ENCODE measurements around the gene PEMT. TPM values are rescaled to one million over a fixed set of nuclear protein-coding genes. Genes with fewer than 3 reads are reported as not detected.
A peak's percentile ranks its signal among the peaks of the same experiment; 100 is the strongest.

Gene PEMT
- total and polyA plus RNA-seq, 2 of the 4 experiments (the other 2 are of a cell fraction), result 23.3 to 49.5 TPM

DNA sequence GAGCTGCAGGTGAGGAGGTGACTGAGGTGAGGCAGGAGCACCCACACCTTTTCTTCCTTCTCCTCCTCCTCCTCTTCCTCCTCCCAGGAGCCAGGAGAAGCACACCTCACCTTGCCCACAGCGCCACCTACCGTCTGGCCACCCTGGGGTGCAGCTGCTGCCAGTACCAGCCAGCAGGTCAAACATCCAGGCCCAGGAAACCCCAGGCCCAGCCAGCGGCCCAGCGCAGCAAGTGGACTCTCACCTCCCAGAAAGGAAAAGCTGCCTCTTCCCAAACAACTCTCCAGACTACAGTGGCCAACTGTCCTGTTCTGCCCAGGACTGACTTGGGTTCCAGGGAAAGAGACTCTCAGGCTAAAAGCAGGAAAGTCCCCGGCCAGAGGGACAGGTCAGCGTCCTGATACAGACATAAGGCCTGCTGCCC, 22.7 kb downstream of the PEMT start:
- WGBS, 2 experiments (ENCODE audit: extremely low coverage in 2 of 2, insufficient read length in 1 of 2), result 47% methylated on average over 4 of the region's 6 CpGs; no CpG with 5 or more reads in 1 of the 2 experiments
- in situ Hi-C loops (cut with MboI; ENCODE audit: low sequenced_read_pairs), result loop anchor here (5.0 kb wide), 1 partner anchor 66 kb away; no protein-coding TSS in a partner anchor
- Histone ChIP-seq H3K4me1 (ENCODE audit: control insufficient read depth, insufficient read depth, low read length) (peaks cover 2% of the 10 kb centered on the region; the same call in 1 of the 2 replicates), H3K36me3 (ENCODE audit: control insufficient read depth, insufficient read depth, low read length) (no peaks in the 10 kb centered on the region), H4K8ac (ENCODE audit: low read depth in 2 of 2, low read length in 2 of 2) (no peak overlapping the region), H3K9ac (ENCODE audit: low read depth, low read length) (no peak overlapping the region), H3K9me3 (ENCODE audit: control insufficient read depth, insufficient read depth, low read length) (no peaks in the 10 kb centered on the region), H3K27ac (ENCODE audit: insufficient read depth, low read length) (no peak overlapping the region), H3K4me3 (ENCODE audit: insufficient read depth, low read depth, low read length) (no peak overlapping the region), H3K4me2 (ENCODE audit: low read depth, low read length) (no peak overlapping the region), H2AFZ (replicated peaks; ENCODE audit: low read length, poor library complexity) (peak overlapping the region; percentile 3), H3K14ac (replicated peaks; ENCODE audit: low read depth, low read length) (no peak overlapping the region), H2BK5ac (ENCODE audit: low read depth, low read length, poor library complexity, severe bottlenecking) (no peak overlapping the region), H2AK5ac (ENCODE audit: low read depth, low read length) (no peak overlapping the region), H3K4ac (ENCODE audit: low read depth, low read length) (no peak overlapping the region), H3K23ac (ENCODE audit: low read depth, low read length) (no peak overlapping the region), H2BK20ac (ENCODE audit: low read depth, low read length) (no peak overlapping the region), H3K27me3 (ENCODE audit: control insufficient read depth, insufficient read depth, low read length) (no peaks in the 10 kb centered on the region), H2AK9ac (replicated peaks; ENCODE audit: low read depth, low read length, poor library complexity) (peak overlapping the region; percentile 52), H3K56ac (ENCODE audit: extremely low read depth, insufficient read depth, low read length) (no peak overlapping the region), H4K5ac (ENCODE audit: low read depth, low read length) (no peak overlapping the region), H4K91ac (ENCODE audit: insufficient read depth, low read depth, low read length) (no peak overlapping the region), H4K20me1 (ENCODE audit: insufficient read depth, low read length) (peaks cover 25% of the 10 kb centered on the region; the same call in 1 of the 2 replicates), H3K18ac (ENCODE audit: low read depth, low read length) (no peak overlapping the region), H3K79me1 (ENCODE audit: low read depth in 1 of 2, low read length in 2 of 2) (no peaks in the 10 kb centered on the region; a peak in 1 of 4 replicates), H2BK120ac (ENCODE audit: low read depth, low read length) (no peak overlapping the region), H3K9me1 (ENCODE audit: insufficient read depth, low read length) (no peaks in the 10 kb centered on the region; the same call in 1 of the 2 replicates), H2BK15ac (ENCODE audit: low read depth, low read length) (no peak overlapping the region)
- ATAC-seq (ENCODE audit: low read depth) (peak; percentile 62), DNase-seq (peak; percentile 36)
- intact Hi-C loops (cut with micrococcal nuclease), result loop anchor here (1.0 kb wide), 1 partner anchor 212 kb away; no protein-coding TSS in a partner anchor
- CTCF ChIA-PET, result interaction anchor here (1.5 kb wide), 1 partner anchor 72 kb away, joined by 13 read pairs; the partner anchor contains the start of gene RASD1
- TF ChIP-seq RCOR1 (IDR thresholded peaks at IDR 0.05; ENCODE audit: insufficient replicate concordance, low read length), result no peak
- peak; percentile 83 for TF ChIP-seq RAD21 (IDR thresholded peaks at IDR 0.05; ENCODE audit: low read length)
- no peak for TF ChIP-seq MXI1 (IDR thresholded peaks at IDR 0.05; ENCODE audit: borderline replicate concordance, low read depth, low read length)
- TF ChIP-seq, protein P1, sequence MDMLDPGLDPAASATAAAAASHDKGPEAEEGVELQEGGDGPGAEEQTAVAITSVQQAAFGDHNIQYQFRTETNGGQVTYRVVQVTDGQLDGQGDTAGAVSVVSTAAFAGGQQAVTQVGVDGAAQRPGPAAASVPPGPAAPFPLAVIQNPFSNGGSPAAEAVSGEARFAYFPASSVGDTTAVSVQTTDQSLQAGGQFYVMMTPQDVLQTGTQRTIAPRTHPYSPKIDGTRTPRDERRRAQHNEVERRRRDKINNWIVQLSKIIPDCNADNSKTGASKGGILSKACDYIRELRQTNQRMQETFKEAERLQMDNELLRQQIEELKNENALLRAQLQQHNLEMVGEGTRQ (IDR thresholded peaks at IDR 0.05; ENCODE audit: low read depth, low read length), result no peak
- no peak for TF ChIP-seq MAZ (IDR thresholded peaks at IDR 0.05; ENCODE audit: borderline replicate concordance, low read depth, low read length)
- TF ChIP-seq CEBPB (IDR thresholded peaks at IDR 0.05; ENCODE audit: low read depth, low read length), result no peak
- TF ChIP-seq, protein P2, sequence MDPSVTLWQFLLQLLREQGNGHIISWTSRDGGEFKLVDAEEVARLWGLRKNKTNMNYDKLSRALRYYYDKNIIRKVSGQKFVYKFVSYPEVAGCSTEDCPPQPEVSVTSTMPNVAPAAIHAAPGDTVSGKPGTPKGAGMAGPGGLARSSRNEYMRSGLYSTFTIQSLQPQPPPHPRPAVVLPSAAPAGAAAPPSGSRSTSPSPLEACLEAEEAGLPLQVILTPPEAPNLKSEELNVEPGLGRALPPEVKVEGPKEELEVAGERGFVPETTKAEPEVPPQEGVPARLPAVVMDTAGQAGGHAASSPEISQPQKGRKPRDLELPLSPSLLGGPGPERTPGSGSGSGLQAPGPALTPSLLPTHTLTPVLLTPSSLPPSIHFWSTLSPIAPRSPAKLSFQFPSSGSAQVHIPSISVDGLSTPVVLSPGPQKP (IDR thresholded peaks at IDR 0.05; ENCODE audit: borderline replicate concordance, low read depth, low read length), result no peak
- peak; percentile 78 for TF ChIP-seq SMC3 (IDR thresholded peaks at IDR 0.05; ENCODE audit: low read depth, low read length)
- TF ChIP-seq CHD1 (IDR thresholded peaks at IDR 0.05; ENCODE audit: low read depth, low read length), result no peak
- no peak for TF ChIP-seq NFE2L2 (IDR thresholded peaks at IDR 0.05; ENCODE audit: low read depth, low read length)
- TF ChIP-seq, protein P3, sequence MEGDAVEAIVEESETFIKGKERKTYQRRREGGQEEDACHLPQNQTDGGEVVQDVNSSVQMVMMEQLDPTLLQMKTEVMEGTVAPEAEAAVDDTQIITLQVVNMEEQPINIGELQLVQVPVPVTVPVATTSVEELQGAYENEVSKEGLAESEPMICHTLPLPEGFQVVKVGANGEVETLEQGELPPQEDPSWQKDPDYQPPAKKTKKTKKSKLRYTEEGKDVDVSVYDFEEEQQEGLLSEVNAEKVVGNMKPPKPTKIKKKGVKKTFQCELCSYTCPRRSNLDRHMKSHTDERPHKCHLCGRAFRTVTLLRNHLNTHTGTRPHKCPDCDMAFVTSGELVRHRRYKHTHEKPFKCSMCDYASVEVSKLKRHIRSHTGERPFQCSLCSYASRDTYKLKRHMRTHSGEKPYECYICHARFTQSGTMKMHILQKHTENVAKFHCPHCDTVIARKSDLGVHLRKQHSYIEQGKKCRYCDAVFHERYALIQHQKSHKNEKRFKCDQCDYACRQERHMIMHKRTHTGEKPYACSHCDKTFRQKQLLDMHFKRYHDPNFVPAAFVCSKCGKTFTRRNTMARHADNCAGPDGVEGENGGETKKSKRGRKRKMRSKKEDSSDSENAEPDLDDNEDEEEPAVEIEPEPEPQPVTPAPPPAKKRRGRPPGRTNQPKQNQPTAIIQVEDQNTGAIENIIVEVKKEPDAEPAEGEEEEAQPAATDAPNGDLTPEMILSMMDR (conservative IDR thresholded peaks at IDR 0.05; ENCODE audit: low read depth, low read length), result peak; percentile 74
- TF ChIP-seq RFX5 (IDR thresholded peaks at IDR 0.05; ENCODE audit: low read depth, low read length), result no peak
- TF ChIP-seq POLR2A (IDR thresholded peaks at IDR 0.05; ENCODE audit: low read depth, low read length), result no peak
- no peak for TF ChIP-seq FOS (IDR thresholded peaks at IDR 0.05; ENCODE audit: low read depth, low read length)
- TF ChIP-seq MAFK (IDR thresholded peaks at IDR 0.05; ENCODE audit: low read depth, low read length), result no peak
- no peak for TF ChIP-seq BHLHE40 (IDR thresholded peaks at IDR 0.05; ENCODE audit: low read depth, low read length)
- no TSS peak for BruUV-seq (replicated peaks)
- POLR2A ChIA-PET (ENCODE audit: unreplicated experiment), result no interaction called here
- dilution Hi-C loops (cut with HindIII; ENCODE audit: low sequenced_read_pairs, unreplicated experiment), result no loop called here

All from IMR-90 (cell line).